H1 (cell line): ENCODE data around the gene EEF2K.

Experiments used
- CHD2 ChIP-seq: IDR thresholded peaks from 2 replicates; pipeline ENCODE4 v1.6.1; 2012; ENCODE audit warnings: low read length, improper control_type of control experiment
- GABPA ChIP-seq: IDR thresholded peaks from 2 replicates; pipeline ENCODE4 v1.6.1; 2011; ENCODE audit warnings: mild to moderate bottlenecking, low read length, moderate library complexity, borderline replicate concordance; ENCODE audit not compliant: insufficient read depth
- POLR2AphosphoS5 ChIP-seq: IDR thresholded peaks from 2 replicates; pipeline ENCODE4 v1.6.1; 2011; ENCODE audit warnings: low read depth, low read length

GRCh38 chr16:22326369-22326652 is 120.2 kb downstream of the EEF2K start:
- TF ChIP-seq POLR2AphosphoS5, result no peak
- no peak for TF ChIP-seq CHD2
- no peak for TF ChIP-seq GABPA
